Measurements from ENCODE around the gene CCDC43.
"Not testable (repeated sequence)": the region's sequence is repeated elsewhere in the genome, so short reads cannot be mapped to it uniquely, and the experiment has no call there.

The CCDC43 gene

DNA sequence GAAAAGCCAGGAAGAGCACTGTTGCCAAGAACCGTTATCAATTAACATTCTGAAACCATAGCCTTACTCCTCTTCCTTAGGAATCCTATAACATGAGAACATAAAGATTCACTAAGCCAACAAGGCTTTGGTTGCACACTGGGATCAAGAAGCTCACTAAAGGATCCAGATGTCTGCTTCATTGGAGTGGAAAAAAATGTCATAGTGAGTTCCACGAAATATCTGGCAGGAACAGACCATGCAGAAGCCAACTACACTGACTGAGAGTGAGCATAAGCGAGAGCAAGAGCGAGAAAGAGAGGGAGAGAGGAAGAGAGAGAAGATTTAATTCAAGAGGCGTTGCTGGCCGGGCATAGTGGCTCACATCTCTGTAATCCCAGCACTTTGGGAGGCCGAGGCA, 46.7 kb downstream of the CCDC43 start:
- Histone ChIP-seq H3K4me1 (ENCODE audit: insufficient read depth, poor library complexity, severe bottlenecking) (no peaks in the 10 kb centered on the region), H3K4me3 (ENCODE audit: severe bottlenecking) (no peak overlapping the region), H3K27ac (ENCODE audit: poor library complexity, severe bottlenecking) (no peak overlapping the region), H3K36me3 (ENCODE audit: low read depth) (no peaks in the 10 kb centered on the region), H3K9me3 (ENCODE audit: severe bottlenecking) (no peaks in the 10 kb centered on the region), H3K27me3 (ENCODE audit: insufficient read depth, poor library complexity, severe bottlenecking) (no peaks in the 10 kb centered on the region)
- no peak for DNase-seq (ENCODE audit: low spot score)
- ATAC-seq (ENCODE audit: low read depth) = no peak
- TF ChIP-seq, protein P1, sequence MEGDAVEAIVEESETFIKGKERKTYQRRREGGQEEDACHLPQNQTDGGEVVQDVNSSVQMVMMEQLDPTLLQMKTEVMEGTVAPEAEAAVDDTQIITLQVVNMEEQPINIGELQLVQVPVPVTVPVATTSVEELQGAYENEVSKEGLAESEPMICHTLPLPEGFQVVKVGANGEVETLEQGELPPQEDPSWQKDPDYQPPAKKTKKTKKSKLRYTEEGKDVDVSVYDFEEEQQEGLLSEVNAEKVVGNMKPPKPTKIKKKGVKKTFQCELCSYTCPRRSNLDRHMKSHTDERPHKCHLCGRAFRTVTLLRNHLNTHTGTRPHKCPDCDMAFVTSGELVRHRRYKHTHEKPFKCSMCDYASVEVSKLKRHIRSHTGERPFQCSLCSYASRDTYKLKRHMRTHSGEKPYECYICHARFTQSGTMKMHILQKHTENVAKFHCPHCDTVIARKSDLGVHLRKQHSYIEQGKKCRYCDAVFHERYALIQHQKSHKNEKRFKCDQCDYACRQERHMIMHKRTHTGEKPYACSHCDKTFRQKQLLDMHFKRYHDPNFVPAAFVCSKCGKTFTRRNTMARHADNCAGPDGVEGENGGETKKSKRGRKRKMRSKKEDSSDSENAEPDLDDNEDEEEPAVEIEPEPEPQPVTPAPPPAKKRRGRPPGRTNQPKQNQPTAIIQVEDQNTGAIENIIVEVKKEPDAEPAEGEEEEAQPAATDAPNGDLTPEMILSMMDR (IDR thresholded peaks at IDR 0.05; ENCODE audit: poor library complexity, severe bottlenecking) = no peak

GRCh38 chr17:44637066-44637465, 52.5 kb downstream of the CCDC43 start:
- Histone ChIP-seq H3K9me3 (ENCODE audit: severe bottlenecking) (no peaks in the 10 kb centered on the region), H3K36me3 (ENCODE audit: low read depth) (no peaks in the 10 kb centered on the region), H3K4me3 (ENCODE audit: severe bottlenecking) (no peak overlapping the region), H3K27ac (ENCODE audit: poor library complexity, severe bottlenecking) (no peak overlapping the region), H3K27me3 (ENCODE audit: insufficient read depth, poor library complexity, severe bottlenecking) (no peaks in the 10 kb centered on the region), H3K4me1 (ENCODE audit: insufficient read depth, poor library complexity, severe bottlenecking) (no peaks in the 10 kb centered on the region)
- ATAC-seq (ENCODE audit: low read depth) = no peak
- TF ChIP-seq, protein P1 (IDR thresholded peaks at IDR 0.05; ENCODE audit: poor library complexity, severe bottlenecking) = no peak
- no peak for DNase-seq (ENCODE audit: low spot score)

DNA sequence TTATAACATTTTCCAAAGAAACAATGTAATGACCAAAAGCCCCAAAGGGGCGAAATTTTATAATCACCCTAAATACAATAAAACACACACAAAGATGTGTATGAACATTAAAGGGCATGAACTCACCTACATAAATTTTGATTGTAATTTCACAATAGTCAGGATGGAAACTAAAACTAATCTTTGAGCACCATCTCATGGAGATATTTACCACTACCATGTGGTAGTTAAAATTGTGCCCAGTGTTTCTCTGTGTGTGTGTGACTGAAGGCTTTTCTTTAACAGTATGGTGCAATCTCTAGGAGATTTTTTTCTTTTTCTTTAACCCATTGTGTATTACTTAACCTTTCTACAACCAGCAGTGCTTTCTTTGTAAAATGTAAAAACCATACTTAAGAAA, 53.0 kb downstream of the CCDC43 start:
- no peaks in the 10 kb centered on the region for H3K36me3 ChIP-seq (ENCODE audit: low read depth)
- H3K9me3 ChIP-seq (ENCODE audit: severe bottlenecking) = no peaks in the 10 kb centered on the region
- no peak for DNase-seq (ENCODE audit: low spot score)
- no peak overlapping the region for H3K27ac ChIP-seq (ENCODE audit: poor library complexity, severe bottlenecking)
- H3K27me3 ChIP-seq (ENCODE audit: insufficient read depth, poor library complexity, severe bottlenecking) = no peaks in the 10 kb centered on the region
- TF ChIP-seq, protein P1 (IDR thresholded peaks at IDR 0.05; ENCODE audit: poor library complexity, severe bottlenecking) = peak; percentile 60
- no peaks in the 10 kb centered on the region for H3K4me1 ChIP-seq (ENCODE audit: insufficient read depth, poor library complexity, severe bottlenecking)
- no peak overlapping the region for H3K4me3 ChIP-seq (ENCODE audit: severe bottlenecking)
- peak; percentile 60; the same call in 2 of the 3 replicates for ATAC-seq (ENCODE audit: low read depth)

GRCh38 chr17:44634401-44634800, 55.2 kb downstream of the CCDC43 start:
- not testable (repeated sequence) for H3K9me3 ChIP-seq (ENCODE audit: severe bottlenecking); H3K27me3 ChIP-seq (ENCODE audit: insufficient read depth, poor library complexity, severe bottlenecking); H3K36me3 ChIP-seq (ENCODE audit: low read depth); H3K27ac ChIP-seq (ENCODE audit: poor library complexity, severe bottlenecking); H3K4me3 ChIP-seq (ENCODE audit: severe bottlenecking); ATAC-seq (ENCODE audit: low read depth); DNase-seq (ENCODE audit: low spot score); H3K4me1 ChIP-seq (ENCODE audit: insufficient read depth, poor library complexity, severe bottlenecking)
- TF ChIP-seq, protein P1 (IDR thresholded peaks at IDR 0.05; ENCODE audit: poor library complexity, severe bottlenecking) = peak; percentile 29

DNA sequence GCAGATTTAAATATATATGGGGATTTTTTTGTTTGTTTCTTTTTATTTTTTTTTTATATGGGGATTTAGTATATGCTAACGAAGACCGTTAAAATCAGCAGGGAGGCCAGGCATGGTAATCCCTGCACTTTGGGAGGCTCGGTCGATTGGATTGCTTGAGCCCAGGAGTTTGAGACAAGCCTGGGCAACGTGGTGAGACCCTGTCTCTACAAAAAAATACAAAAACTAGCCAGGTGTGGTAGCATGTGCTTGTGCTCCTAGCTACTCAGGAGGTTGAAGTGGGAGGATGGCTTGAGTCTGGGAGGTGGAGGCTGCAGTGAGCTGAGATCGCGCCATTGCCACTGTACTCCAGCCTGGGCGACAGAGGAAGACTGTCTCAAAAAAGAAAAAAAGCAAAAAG, 55.6 kb downstream of the CCDC43 start:
- TF ChIP-seq, protein P1 (IDR thresholded peaks at IDR 0.05; ENCODE audit: poor library complexity, severe bottlenecking) = no peak

More for the DNA sequence above, 55.6 kb downstream of the CCDC43 start:
- no peaks in the 10 kb centered on the region for H3K4me1 ChIP-seq (ENCODE audit: insufficient read depth, poor library complexity, severe bottlenecking)
- ATAC-seq (ENCODE audit: low read depth) (no peak), DNase-seq (ENCODE audit: low spot score) (no peak)
- no peak overlapping the region for H3K27ac ChIP-seq (ENCODE audit: poor library complexity, severe bottlenecking)
- H3K4me3 ChIP-seq (ENCODE audit: severe bottlenecking) = no peak overlapping the region
- H3K36me3 ChIP-seq (ENCODE audit: low read depth) = no peaks in the 10 kb centered on the region
- no peaks in the 10 kb centered on the region for H3K27me3 ChIP-seq (ENCODE audit: insufficient read depth, poor library complexity, severe bottlenecking)
- no peaks in the 10 kb centered on the region for H3K9me3 ChIP-seq (ENCODE audit: severe bottlenecking)
